HepG2 (cell line): ENCODE results near the gene SAPCD1. TPM values are rescaled to one million over a fixed set of nuclear protein-coding genes. Genes with fewer than 3 reads are reported as not detected.

Experiments
- CENPT ChIP-seq: sonication (generic); formaldehyde crosslinking; IDR thresholded peaks from 2 replicates; pipeline ENCODE4 v1.8.0; 2022; ENCODE audit warnings: low read depth, mild to moderate bottlenecking, moderate library complexity, missing genetic modification reagents
- GRHL1 ChIP-seq: sonication (generic); formaldehyde crosslinking; conservative IDR thresholded peaks from 2 replicates; pipeline ENCODE4 v1.8.0; 2022; ENCODE audit warnings: missing genetic modification reagents
- HINFP ChIP-seq: sonication (generic); formaldehyde crosslinking; IDR thresholded peaks from 2 replicates; pipeline ENCODE4 v1.4.0; 2020; ENCODE audit warnings: low read depth, mild to moderate bottlenecking, missing genetic modification reagents
- HMG20B ChIP-seq: conservative IDR thresholded peaks from 2 replicates; pipeline ENCODE4 v1.6.1; 2016; ENCODE audit warnings: missing genetic modification reagents, missing compliant biosample characterization
- JARID2 ChIP-seq: sonication (generic); formaldehyde crosslinking; IDR thresholded peaks from 2 replicates; pipeline ENCODE4 v1.8.1; 2023; ENCODE audit warnings: missing genetic modification reagents, inconsistent platforms; ENCODE audit not compliant: insufficient replicate concordance
- KDM1A ChIP-seq: IDR thresholded peaks from 2 replicates; pipeline ENCODE4 v1.6.1; 2016; ENCODE audit warnings: missing compliant biosample characterization
- MYC ChIP-seq: sonication (generic); formaldehyde crosslinking; IDR thresholded peaks from 2 replicates; pipeline ENCODE4 v1.9.0; 2021; ENCODE audit warnings: missing genetic modification reagents, borderline replicate concordance
- NR3C1 ChIP-seq: sonication (generic); formaldehyde crosslinking; IDR thresholded peaks from 2 replicates; pipeline ENCODE4 v1.4.0; 2020; ENCODE audit warnings: missing genetic modification reagents
- PAF1 ChIP-seq: IDR thresholded peaks from 2 replicates; pipeline ENCODE4 v1.6.1; 2016; ENCODE audit warnings: missing genetic modification reagents, missing compliant biosample characterization
- PCBP2 ChIP-seq: fragments of 200-400 bp; formaldehyde crosslinking; optimal IDR thresholded peaks from 2 replicates; pipeline ENCODE3; 2018; ENCODE audit warnings: low read length, low read depth; ENCODE audit not compliant: poor library complexity, severe bottlenecking
- PRPF4 ChIP-seq: fragments of 200-400 bp; formaldehyde crosslinking; IDR thresholded peaks from 2 replicates; pipeline ENCODE4 v1.6.1; 2016; ENCODE audit warnings: low read length, low read depth; ENCODE audit not compliant: poor library complexity, severe bottlenecking
- REPIN1 ChIP-seq: sonication (generic); formaldehyde crosslinking; IDR thresholded peaks from 2 replicates; pipeline ENCODE4 v1.8.0; 2022; ENCODE audit warnings: missing genetic modification reagents, low read depth, mild to moderate bottlenecking, borderline replicate concordance
- SAP130 ChIP-seq: IDR thresholded peaks from 2 replicates; pipeline ENCODE4 v1.6.1; 2016; ENCODE audit warnings: low read depth
- TP53 ChIP-seq: sonication (generic); formaldehyde crosslinking; conservative IDR thresholded peaks from 2 replicates; pipeline ENCODE4 v1.4.0; 2020; ENCODE audit warnings: missing genetic modification reagents
- U2AF1 ChIP-seq: fragments of 200-400 bp; formaldehyde crosslinking; optimal IDR thresholded peaks from 2 replicates; pipeline ENCODE3; 2017; ENCODE audit warnings: mild to moderate bottlenecking, low read depth, low read length
- ZNF256 ChIP-seq: sonication (generic); formaldehyde crosslinking; conservative IDR thresholded peaks from 2 replicates; pipeline ENCODE4 v1.4.0; 2020; ENCODE audit warnings: missing genetic modification reagents
- ZNF275 ChIP-seq: sonication (generic); formaldehyde crosslinking; IDR thresholded peaks from 2 replicates; pipeline ENCODE4 v1.8.0; 2022; ENCODE audit warnings: missing genetic modification reagents, mild to moderate bottlenecking, inconsistent platforms, borderline replicate concordance
- ZNF496 ChIP-seq: sonication (generic); formaldehyde crosslinking; IDR thresholded peaks from 2 replicates; pipeline ENCODE4 v1.8.1; 2023; ENCODE audit warnings: mild to moderate bottlenecking, moderate library complexity, missing genetic modification reagents; ENCODE audit not compliant: insufficient replicate concordance
- ZNF660 ChIP-seq: sonication (generic); formaldehyde crosslinking; IDR thresholded peaks from 2 replicates; pipeline ENCODE4 v1.5.1; 2020; ENCODE audit warnings: mild to moderate bottlenecking, low read depth, missing genetic modification reagents, borderline replicate concordance
- ZNF773 ChIP-seq: sonication (generic); formaldehyde crosslinking; IDR thresholded peaks from 2 replicates; pipeline ENCODE4 v1.4.0; 2020; ENCODE audit warnings: missing genetic modification reagents, borderline replicate concordance
- polyA plus RNA-seq, 8 experiments: library from polyadenylated mRNA; depleted of rRNA in 3 of 8; stranded (reverse) in 7 of 8; unstranded in 1 of 8; fragments of >200 nt; fragmentation: Illumina TruSeq in 4 of 8; extraction: Trizol in 4 of 8; gene quantifications; 2 replicates each; pipeline versions ENCODE4 v1.2.1 to v1.2.3, GENCODE V29; 2011 to 2016; ENCODE audit warnings: low read depth in 4 of 8, missing spikeins in 1 of 8, mixed read lengths in 1 of 8; ENCODE audit not compliant: insufficient read depth in 1 of 8
- total RNA-seq, 5 experiments: library from RNA; depleted of rRNA; stranded (reverse); fragments of >200 nt; fragmentation: Illumina TruSeq; extraction: Trizol; gene quantifications; 2 replicates each; pipeline ENCODE4 v1.2.3, GENCODE V29; 2016; ENCODE audit warnings: low read depth in 1 of 5
- TF ChIP-seq, protein P1 (sequence below): sonication (generic); formaldehyde crosslinking; IDR thresholded peaks from 2 replicates; pipeline ENCODE4 v1.8.1; 2023; ENCODE audit warnings: mild to moderate bottlenecking, inconsistent platforms, moderate library complexity, missing genetic modification reagents, borderline replicate concordance
- TF ChIP-seq, protein P2 (sequence below): sonication (generic); formaldehyde crosslinking; IDR thresholded peaks from 2 replicates; pipeline ENCODE4 v1.5.1; 2020; ENCODE audit warnings: missing genetic modification reagents, mild to moderate bottlenecking, borderline replicate concordance

Gene SAPCD1
- total and polyA plus RNA-seq, 2 of the 13 experiments (the other 11 are each of a cell fraction or from before 2014, with no cell fraction given): 2.5 to 3.9 TPM

DNA sequence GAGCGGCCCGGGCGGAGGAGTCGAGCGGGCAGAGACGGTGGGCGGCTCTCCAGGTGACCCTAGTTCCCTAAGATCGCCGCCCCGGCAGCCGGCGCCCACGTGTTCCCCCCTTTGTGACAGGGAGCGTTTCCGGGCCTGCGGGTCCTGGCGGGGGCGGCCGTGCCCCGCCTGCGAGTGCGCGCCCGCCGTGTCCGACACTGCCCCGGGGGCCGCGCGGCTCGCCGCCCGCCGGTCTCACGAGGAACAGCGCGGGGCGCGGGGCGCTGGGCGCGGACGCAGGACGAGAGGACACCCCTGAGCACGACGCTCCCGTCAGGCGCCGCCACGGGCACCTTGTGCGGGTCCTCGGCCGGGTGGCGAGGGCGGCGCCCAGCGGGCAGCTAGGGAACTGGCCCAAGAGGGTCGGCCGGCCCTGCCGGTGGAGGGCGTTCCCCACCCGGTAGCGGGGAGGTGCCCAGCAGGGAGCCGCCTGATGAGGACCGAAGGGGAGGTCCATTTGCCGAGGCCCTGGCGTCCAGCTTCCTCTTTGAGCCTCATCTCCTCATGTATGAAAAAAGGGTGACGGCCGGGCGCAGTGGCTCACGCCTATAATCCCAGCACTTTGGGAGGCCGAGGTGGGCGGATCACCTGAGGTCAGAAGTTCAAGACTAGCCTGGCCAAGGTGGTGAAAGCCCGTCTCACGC, 33.3 kb downstream of the SAPCD1 start, which contains the start of gene VARS1 (continued):
- TF ChIP-seq, protein P1, sequence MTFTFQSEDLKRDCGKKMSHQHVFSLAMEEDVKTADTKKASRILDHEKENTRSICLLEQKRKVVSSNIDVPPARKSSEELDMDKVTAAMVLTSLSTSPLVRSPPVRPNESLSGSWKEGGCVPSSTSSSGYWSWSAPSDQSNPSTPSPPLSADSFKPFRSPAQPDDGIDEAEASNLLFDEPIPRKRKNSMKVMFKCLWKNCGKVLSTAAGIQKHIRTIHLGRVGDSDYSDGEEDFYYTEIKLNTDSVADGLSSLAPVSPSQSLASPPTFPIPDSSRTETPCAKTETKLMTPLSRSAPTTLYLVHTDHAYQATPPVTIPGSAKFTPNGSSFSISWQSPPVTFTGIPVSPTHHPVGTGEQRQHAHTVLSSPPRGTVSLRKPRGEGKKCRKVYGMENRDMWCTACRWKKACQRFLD: no peak
- no peak for TF ChIP-seq NR3C1
- peak; percentile 98 for TF ChIP-seq MYC (CRISPR knock-in tag)
- TF ChIP-seq PCBP2: no peak
- TF ChIP-seq ZNF275 (CRISPR knock-in tag): no peak; the same call in 1 of the 2 replicates
- no peak for TF ChIP-seq TP53 (CRISPR knock-in tag)
- no peak for TF ChIP-seq JARID2 (CRISPR knock-in tag)
- TF ChIP-seq SAP130 (CRISPR knock-in tag): peak; percentile 98
- TF ChIP-seq, protein P2, sequence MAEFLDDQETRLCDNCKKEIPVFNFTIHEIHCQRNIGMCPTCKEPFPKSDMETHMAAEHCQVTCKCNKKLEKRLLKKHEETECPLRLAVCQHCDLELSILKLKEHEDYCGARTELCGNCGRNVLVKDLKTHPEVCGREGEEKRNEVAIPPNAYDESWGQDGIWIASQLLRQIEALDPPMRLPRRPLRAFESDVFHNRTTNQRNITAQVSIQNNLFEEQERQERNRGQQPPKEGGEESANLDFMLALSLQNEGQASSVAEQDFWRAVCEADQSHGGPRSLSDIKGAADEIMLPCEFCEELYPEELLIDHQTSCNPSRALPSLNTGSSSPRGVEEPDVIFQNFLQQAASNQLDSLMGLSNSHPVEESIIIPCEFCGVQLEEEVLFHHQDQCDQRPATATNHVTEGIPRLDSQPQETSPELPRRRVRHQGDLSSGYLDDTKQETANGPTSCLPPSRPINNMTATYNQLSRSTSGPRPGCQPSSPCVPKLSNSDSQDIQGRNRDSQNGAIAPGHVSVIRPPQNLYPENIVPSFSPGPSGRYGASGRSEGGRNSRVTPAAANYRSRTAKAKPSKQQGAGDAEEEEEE (CRISPR knock-in tag): no peak
- no peak; the same call in 1 of the 2 replicates for TF ChIP-seq HMG20B (CRISPR knock-in tag)
- TF ChIP-seq ZNF773 (CRISPR knock-in tag): peak; percentile 86; the same call in 1 of the 2 replicates
- TF ChIP-seq HINFP (CRISPR knock-in tag): peak; percentile 87
- TF ChIP-seq CENPT (CRISPR knock-in tag): peak; percentile 89; the same call in 1 of the 2 replicates
- TF ChIP-seq U2AF1: no peak
- no peak for TF ChIP-seq GRHL1 (CRISPR knock-in tag)
- no peak for TF ChIP-seq ZNF660 (CRISPR knock-in tag)
- TF ChIP-seq PRPF4: no peak
- TF ChIP-seq ZNF496: no peak
- peak; percentile 52 for TF ChIP-seq ZNF256 (CRISPR knock-in tag)
- TF ChIP-seq REPIN1 (CRISPR knock-in tag): no peak; the same call in 1 of the 2 replicates
- no peak for TF ChIP-seq KDM1A (CRISPR knock-in tag)
- no peak for TF ChIP-seq PAF1
